Measurements from ENCODE around the gene C20orf204.

Gene C20orf204

DNA sequence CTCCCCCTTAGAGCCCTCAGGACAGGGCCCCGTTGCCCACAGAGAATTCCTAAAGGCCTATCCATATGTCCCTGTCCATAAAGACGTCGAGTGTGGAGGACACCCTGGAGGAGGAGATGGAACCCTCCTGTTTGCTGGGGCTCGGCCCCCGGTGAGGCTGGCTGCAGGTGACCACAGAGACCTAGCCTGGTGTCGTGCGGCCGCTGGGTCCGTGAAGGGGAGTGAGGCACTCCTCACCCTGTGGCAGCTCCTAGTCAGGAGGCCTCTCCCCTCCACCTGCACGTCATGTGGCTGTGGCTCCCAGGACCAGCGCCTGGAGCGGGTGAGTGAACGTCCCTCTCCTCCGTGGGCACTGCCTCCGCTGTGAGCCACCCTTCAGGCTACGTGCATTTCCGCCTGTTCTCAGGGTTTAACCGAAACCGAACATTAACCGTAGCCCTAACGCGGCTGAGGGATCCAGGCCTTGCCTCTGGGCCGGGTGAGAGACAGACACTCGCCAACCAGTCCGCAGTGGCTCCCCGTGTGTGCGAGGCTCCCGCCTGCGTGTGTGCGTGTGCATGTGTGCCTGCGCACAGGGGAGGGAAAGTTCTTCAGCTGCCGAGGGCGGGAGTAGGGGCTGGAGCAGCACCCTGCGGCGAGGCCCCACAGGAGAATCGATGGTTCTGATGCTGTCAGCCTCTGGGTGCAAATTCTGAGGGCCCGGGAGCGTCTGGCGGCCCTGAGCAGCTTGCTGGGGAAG lies 21.1 kb downstream of the C20orf204 start:
- DNase-seq = no peak

GRCh38 chr20:64057628-64058498 lies 21.9 kb downstream of the C20orf204 start:
- DNase-seq = peak; percentile 57 to 93

DNA sequence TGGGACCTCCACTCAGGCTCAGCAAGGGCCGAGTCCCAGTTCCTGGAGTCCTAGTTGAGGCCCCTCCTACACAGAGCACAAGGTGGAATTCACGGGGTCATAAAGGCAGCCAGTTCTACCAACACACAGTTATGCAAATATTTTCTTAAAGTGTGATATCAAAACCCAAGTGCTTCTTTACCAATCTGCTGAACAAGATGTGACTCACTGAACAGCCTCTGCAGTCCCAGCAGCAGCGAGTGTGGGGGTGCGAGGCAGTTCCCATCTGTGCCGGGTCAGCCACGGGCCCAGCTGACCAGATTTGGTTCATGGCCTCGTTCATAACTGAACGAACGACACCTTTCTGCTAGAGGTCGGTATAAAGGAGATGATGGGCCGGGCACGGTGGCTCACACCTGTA lies 22.6 kb downstream of the C20orf204 start:
- DNase-seq = peak; percentile 30 to 43

GRCh38 chr20:64062276-64062595 lies 26.3 kb downstream of the C20orf204 start:
- no peak for DNase-seq

DNA sequence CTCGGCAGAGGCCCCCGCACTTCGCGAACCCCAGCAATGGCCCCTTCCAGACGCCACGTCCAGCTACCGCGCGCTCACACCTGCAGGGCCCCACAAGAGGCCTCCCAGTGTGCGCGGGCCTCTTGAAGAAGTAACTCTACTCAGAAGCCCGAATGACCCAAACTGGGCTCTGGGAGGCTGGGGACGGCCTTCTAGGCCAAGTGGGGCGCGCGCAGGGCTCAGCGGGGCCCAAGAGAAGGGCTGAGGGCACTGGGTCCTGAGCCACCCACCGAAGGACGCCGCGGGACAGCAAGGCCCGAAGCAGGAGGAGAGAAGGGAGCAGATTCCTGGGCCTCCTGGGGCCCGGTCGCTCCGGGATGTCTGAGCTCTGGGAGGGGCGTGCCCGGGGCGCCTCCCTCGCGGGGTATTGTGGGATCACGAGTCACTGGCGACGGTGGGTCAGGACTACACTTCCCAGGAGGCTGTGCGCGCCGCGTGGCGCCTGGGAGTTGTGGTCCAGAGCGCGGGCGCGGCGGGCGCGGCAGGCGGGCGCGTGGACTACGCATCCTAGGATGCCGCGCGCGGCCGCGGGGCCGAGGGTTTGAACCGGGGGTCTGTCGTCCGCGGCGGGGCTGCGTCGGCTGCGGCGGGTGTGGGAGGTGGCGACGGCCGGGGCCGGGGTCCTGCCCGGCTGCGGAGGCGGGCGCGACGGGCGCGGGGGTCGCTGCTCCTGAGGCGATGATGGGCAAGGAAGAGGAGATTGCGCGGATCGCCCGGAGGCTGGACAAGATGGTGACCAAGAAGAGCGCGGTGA lies 26.8 kb downstream of the C20orf204 start, which contains the start of gene TCEA2:
TSS of gene TCEA2 (plus strand) at position 603 of the 793 bp plus-strand sequence. CDS start at position 718, 115 bp downstream.
- DNase-seq = peak; percentile 90 to 99

DNA sequence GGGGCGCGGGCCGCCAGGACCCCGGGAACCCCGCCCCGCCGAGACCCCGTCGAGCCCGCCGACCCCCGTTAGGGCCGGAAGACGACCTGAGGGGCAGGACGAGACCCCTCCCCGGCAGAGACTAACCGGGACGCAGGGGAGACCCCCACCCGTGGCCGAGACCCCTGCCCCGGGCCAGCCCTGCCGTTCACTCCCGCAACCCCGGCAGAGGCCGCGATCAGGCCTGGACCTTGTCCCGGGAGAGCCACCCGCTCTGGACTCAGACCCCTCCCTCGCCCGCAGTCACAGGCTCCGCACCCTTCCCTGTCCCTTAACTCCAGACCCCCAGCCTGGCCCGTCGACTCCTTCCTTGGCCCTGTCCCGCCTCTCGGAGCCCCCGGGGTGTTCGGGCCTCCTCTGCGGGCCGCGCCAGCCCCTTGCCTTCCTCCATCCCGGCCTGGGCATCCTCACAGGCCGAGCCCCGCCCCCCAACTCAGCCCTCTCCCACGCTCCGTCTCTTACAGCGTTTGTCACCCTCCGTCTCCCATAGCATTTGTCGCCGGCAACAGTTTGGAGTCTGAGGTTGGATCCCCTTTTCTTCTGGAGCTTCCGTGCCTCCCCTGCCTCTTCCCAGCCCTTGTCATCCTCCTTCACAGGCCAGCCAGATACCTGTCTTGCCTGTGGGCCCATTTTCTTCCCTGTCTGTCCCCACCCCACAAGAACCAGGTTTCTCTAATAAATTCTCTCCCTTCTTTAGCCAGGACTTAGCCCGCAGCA lies 27.6 kb downstream of the C20orf204 start:
- DNase-seq = peak in 1 of 2 experiments; percentile 48

DNA sequence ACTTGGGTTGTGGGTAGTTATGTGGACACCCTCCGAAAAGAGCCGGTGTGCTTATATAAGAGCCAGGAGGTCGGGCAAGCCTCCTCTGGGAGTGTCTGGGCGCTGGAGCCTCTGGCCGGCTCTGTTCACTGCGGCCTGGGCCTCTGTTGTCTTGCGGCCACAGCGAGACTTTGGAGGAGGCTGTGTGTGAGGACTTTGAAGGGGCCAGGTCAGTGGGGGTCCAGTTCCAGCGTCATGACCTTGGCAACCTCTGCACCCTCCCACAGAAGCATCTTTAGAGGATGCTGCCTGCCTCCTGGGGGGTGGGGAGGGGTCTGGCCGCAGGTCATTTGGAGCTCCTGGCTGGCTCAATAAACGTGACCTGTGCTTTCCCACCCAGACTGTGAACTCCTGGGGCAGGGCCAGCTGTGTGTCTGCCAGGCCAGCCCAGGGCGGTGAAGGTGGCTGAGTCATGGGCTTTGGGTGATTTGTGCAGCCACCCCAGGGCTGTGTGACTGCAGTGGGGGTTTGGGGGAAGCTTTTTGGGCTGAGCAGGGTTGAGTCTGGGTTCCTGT lies 28.2 kb downstream of the C20orf204 start:
- no peak for DNase-seq

DNA sequence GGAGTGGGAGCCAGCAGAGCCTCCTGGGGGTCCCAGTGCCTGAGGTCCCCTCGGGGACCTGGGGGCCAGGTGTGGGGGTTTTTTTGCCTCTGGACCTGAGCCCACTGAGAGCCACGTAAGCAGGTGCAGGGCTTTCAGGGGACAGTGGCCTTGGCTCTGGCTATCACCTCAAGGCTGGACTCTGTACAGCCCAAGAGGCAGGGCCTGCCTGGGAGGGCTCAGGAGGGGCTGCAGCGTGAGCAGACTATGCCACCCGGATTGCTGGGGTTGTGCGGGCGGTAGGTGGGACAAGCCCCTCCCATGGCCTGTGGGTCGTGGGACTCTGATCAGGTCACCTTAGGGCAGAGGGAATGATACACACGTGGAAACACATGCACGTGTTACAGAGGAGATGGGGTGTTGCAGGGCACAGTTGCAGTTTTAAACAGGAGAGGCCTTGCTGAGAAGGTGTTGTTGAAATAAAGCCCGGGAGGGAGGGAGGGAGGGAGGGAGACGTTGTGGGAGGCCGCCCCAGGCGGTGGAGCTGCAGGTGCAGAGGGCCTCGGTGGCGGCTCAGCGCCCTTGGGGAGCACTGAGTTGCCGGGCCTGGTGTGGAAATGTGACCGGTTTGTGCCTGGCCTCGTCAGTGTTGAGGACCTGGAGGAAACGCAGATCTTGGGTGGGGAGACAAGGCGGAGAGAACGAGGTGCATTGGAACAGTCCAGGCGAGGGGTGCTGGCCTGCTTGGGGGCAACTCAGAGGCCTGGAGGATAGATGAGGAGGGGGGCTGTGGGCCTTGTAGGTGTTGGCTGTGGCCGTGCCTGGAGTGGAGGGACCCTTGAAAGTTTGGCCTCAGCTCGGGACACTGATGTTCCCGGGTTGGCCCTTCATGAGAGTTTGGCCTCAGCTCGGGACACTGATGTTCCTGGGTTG lies 29.3 kb downstream of the C20orf204 start:
- DNase-seq = no peak

DNA sequence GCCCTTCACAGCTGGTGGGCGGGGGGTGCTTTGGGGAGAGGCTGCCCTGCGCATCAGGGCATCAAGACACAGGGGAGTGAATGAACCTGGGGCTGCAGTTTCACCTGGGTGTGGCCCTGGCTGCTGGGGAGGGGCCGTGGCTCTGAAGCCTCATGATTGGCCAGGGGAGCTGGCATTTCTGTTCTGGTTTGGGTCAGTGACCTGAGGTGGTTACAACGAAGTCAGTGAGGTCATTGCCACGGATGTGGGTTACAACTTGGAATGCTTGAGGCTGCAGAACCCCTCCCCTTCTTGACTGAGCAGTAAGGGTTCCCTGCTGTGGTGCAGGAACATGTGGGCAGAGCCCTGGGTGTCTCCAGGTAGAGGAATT lies 30.0 kb downstream of the C20orf204 start:
- no peak for DNase-seq

DNA sequence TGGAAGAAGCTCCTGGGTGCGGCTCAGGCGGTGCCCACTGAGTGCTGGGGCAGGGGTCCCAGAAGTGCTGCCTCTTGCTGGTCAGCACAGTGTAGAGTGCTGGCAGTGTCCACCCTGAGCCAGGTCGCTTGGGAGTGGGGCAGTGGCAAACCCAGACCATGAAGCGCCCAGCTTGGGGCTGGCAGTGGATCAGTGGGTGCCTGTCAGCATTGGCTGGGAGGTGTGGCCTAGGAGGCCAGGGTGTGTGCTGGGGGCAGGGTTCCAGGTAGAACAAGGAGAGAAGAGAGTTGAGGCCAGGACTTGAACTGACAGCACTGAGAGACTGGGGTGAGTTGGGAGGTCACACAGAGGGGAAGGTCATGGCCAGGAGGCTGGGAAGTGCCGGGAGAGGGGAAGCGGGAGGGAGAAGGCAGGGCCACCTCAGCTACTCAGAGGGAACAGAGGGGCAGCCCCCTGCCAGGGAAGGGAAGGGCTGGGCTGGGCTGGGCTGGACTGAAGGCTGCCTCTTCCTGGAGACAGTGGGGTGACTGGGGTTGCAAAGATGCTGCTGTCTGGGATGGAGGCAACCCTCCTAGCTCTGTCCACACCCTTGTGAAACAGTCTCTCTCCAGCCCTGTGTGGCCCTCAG lies 31.1 kb downstream of the C20orf204 start:
- no peak for DNase-seq

DNA sequence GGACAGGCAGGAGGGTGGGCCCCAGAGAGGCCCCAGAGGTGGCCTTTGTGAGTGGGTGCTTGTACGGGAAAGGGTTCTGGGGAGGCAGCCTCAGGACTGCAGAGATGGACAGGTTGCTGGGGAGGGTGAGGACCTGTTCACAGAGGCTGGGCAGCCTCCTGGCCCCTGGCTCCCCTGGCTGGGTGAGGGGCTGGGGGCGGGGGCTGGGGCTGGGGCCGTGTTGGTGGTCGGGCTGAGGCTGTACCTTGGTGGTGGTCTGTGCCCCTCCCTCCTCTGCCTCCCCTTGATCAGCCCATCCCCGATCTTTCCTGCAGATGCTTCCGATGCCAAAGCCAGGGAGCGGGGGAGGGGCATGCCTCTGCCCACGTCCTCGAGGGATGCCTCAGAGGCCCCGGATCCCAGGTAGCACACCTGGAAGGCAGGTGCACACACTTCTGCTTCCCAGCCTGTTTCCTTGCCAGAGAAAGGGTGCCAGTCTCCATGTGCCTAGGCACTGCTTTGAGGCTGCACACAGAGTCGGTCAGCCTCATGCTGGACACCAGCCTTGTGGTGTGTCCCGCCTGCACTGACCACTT lies 31.8 kb downstream of the C20orf204 start:
- DNase-seq = peak in 1 of 2 experiments; percentile 34

- no peak for DNase-seq
Measured at GRCh38 chr20:64068386-64069208, 32.6 kb downstream of the C20orf204 start.

DNA sequence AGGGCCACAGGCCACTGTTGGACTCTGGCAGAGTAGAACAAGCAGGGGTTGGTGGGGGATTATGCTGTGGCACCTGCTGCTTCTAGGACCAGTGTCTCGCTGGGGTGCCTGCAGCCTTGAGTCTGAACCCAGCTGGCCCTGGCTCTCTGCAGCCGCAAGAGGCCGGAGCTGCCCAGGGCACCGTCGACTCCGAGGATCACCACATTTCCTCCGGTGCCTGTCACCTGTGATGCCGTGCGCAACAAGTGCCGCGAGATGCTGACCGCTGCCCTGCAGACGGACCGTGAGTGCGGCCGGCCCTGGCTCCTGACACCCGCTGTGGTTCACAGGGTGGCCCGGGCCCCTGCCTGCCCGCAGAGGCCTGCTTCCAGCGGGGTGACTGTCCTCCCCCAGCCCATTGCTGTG lies 33.2 kb downstream of the C20orf204 start:
- no peak for DNase-seq

DNA sequence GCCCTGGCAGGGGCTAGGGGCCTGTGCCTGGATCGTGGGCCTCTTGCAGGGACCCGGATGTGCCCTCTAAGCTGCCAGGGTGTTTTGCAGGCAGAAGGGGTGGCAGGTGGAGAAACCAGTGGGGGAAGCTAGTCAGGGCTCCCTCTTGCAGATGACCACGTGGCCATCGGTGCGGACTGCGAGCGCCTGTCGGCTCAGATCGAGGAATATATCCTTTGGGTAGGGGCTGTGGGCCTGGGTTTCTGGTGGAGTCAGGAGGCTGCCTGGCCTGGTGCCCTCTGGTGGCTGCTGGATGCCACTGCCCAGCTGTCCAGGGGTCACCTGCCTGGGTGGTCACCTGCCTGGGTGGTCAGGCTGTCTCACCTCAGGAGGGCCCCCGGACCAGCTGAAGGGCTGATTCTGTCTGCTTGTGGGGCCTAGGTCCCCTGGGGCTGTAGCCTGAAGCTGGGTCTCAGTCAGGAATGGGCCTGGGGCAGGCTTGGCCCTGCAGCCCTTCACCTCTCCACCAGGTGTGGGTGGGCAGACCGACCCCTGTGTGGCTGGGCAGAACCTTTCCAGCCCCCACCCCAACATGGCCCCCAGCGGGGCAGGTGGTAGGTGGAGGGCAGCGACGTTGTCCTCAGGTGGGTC lies 33.7 kb downstream of the C20orf204 start:
- peak in 1 of 2 experiments; percentile 65 for DNase-seq

- no peak for DNase-seq
Measured at GRCh38 chr20:64070244-64070993, 34.4 kb downstream of the C20orf204 start.

DNA sequence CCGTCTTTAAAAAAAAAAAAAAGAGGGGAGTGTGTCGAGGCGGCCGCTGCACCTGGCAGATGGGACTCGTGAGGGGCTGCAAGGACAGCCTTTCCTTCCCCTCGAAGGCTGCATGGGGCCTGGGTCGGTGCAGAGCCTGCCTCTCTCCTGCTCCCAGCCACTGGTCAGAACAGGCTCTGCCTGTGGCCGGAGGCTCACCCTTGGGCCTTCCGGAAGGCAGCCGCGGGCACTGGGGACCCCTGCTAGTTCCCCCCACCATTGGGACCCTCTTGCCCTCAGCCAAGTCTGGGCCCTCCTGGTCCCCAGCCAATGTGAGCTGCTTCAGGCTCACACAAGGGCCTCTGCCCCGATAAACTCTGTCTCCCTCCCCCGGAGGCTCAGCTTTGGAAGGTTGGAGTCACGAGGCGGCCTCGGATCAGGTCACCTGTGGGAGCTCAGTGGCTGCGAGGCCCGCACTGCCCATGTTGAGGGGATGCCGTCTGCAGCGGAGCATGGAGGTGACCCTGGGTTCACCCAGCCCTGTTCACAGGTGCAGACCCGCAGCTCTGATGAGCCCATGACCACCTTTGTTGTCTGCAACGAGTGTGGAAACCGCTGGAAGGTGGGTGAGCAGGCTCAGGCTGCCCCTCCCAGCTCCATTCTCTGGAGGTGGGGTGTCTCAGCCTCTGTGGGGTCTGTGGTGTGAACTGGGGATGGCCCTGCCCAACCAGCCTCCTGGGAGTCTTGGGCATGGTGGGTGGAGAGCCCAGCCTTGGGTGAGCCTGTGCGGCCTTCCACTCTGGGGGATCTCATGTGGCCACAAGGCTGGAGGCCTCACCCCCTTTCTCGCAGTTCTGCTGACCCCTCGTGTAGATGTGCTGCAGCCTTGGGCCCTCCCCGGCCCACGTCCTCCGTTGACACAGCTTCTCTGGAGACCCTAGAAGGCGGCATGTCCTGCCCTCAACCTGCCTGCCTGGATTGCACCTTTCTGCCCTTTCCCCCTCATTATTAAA lies 35.7 kb downstream of the C20orf204 start:
- DNase-seq = no peak
